IPS DF 4.7 (cell line): Measurements from ENCODE around the gene HAUS7.

Experiments used
- DNase-seq: peaks from one replicate; pipeline ENCODE4 v3.0.0-alpha.2; 2013; ENCODE audit warnings: low spot score; ENCODE audit errors: extremely low read depth

Gene HAUS7

GRCh38 chrX:153477901-153478300 lies 7.5 kb upstream of the HAUS7 start:
- DNase-seq: no peak

- DNase-seq: no peak
These were observed 7.0 kb upstream of the HAUS7 start for GRCh38 chrX:153477364-153477857.

- DNase-seq: no peak
These were observed 6.4 kb upstream of the HAUS7 start for GRCh38 chrX:153476666-153477363.

GRCh38 chrX:153475751-153476281 lies 5.4 kb upstream of the HAUS7 start:
- DNase-seq: no peak

GRCh38 chrX:153475271-153475670 lies 4.9 kb upstream of the HAUS7 start:
- DNase-seq: no peak

GRCh38 chrX:153474718-153475117 lies 4.3 kb upstream of the HAUS7 start:
- DNase-seq: no peak

GRCh38 chrX:153474266-153474665 lies 3.9 kb upstream of the HAUS7 start:
- DNase-seq: no peak

GRCh38 chrX:153473126-153473525 lies 2.8 kb upstream of the HAUS7 start:
- no peak for DNase-seq

GRCh38 chrX:153471663-153472280 lies 1.4 kb upstream of the HAUS7 start:
- DNase-seq: no peak

- DNase-seq: no peak
These were observed 465 bp downstream of the HAUS7 start for GRCh38 chrX:153469811-153470410.

GRCh38 chrX:153468008-153468580 lies 2.3 kb downstream of the HAUS7 start:
- DNase-seq: no peak

- no peak for DNase-seq
These were observed 4.5 kb downstream of the HAUS7 start for GRCh38 chrX:153465691-153466380.

- DNase-seq: no peak
These were observed 6.3 kb downstream of the HAUS7 start for GRCh38 chrX:153464116-153464515.

- no peak for DNase-seq
These were observed 6.8 kb downstream of the HAUS7 start for GRCh38 chrX:153463556-153463955.

GRCh38 chrX:153463031-153463430 lies 7.3 kb downstream of the HAUS7 start:
- no peak for DNase-seq

- DNase-seq: no peak
These were observed 8.1 kb downstream of the HAUS7 start for GRCh38 chrX:153462291-153462690.

- no peak for DNase-seq
These were observed 9.6 kb downstream of the HAUS7 start for GRCh38 chrX:153460826-153461225.

GRCh38 chrX:153459986-153460385 lies 10.4 kb downstream of the HAUS7 start:
- no peak for DNase-seq

- no peak for DNase-seq
These were observed 11.9 kb downstream of the HAUS7 start for GRCh38 chrX:153458476-153458875.

- DNase-seq: no peak
These were observed 12.4 kb downstream of the HAUS7 start for GRCh38 chrX:153457827-153458466.
